ENCODE measurements around the gene PAQR8. TPM values are rescaled to one million over a fixed set of nuclear protein-coding genes. Genes with fewer than 3 reads are reported as not detected.
A peak's percentile ranks its signal among the peaks of the same experiment; 100 is the strongest.

Gene PAQR8
- total and polyA plus RNA-seq, 8 donors = 4.0 to 46.1 (median 15.7) TPM

DNA sequence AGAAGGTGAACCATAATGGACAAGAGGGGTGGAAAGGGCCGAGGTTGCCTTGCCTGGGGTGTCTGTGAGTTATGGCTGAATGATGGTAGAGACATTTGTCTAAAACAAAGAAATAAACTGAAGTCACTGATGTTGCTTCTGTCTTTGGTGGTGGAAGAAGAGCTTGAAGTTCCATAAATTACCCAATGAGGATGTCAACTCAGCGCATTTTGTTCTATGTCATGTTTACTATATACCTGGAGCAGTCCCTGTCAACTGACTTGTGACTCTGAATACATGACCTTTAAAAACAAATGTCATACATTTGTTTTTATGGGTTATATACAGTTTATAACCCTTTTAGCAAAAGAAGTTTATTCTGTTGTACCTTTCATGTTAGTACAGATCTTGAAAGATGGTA, 60.2 kb downstream of the PAQR8 start:
- H3K27me3 ChIP-seq = no peaks in the 10 kb centered on the region
- H3K9me3 ChIP-seq = no peaks in the 10 kb centered on the region
- DNase-seq = no peak
- no peak overlapping the region for H3K4me3 ChIP-seq
- peaks cover 0 to 9% (median 2%) of the 10 kb centered on the region in 4 donors for H3K36me3 ChIP-seq
- H3K27ac ChIP-seq = no peak overlapping the region
- intact Hi-C loops (cut with DNase I; ENCODE audit: low total_unique reads) = loop anchor here (10.0 kb wide), 1 partner anchor 73 kb away; no protein-coding TSS in a partner anchor
- peaks cover under 1 to 31% (median 21%) of the 10 kb centered on the region in 4 donors for H3K4me1 ChIP-seq
- 88 to 98% (median 95%) methylated on average over 2 of the region's 2 CpGs for WGBS, 5 donors
- TF ChIP-seq POLR2A (IDR thresholded peaks at IDR 0.05) (no peak), EP300 (IDR thresholded peaks at IDR 0.05) (no peak), POLR2AphosphoS5 (IDR thresholded peaks at IDR 0.05) (no peak)
- TF ChIP-seq, protein P1, sequence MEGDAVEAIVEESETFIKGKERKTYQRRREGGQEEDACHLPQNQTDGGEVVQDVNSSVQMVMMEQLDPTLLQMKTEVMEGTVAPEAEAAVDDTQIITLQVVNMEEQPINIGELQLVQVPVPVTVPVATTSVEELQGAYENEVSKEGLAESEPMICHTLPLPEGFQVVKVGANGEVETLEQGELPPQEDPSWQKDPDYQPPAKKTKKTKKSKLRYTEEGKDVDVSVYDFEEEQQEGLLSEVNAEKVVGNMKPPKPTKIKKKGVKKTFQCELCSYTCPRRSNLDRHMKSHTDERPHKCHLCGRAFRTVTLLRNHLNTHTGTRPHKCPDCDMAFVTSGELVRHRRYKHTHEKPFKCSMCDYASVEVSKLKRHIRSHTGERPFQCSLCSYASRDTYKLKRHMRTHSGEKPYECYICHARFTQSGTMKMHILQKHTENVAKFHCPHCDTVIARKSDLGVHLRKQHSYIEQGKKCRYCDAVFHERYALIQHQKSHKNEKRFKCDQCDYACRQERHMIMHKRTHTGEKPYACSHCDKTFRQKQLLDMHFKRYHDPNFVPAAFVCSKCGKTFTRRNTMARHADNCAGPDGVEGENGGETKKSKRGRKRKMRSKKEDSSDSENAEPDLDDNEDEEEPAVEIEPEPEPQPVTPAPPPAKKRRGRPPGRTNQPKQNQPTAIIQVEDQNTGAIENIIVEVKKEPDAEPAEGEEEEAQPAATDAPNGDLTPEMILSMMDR (IDR thresholded peaks at IDR 0.05) = no peak

DNA sequence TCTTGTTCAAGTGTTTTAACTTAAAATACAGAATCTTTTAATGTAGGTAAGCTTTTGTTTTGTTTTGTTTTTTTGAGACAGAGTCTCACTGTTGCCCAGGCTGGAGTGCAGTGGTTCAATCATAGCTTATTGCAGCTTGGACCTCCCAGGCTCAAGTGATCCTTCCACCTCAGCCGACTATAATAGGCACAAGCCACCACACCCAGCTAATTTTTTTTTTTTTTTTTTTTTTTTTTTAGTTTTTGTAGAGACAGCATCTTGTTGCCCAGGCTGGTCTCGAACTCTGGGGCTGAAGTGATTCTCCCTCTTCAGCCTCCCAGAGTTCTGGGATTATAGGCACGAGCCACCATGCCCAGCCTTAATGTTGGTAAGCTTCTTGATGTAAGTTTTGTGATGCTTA, 61.5 kb downstream of the PAQR8 start:
- no peaks in the 10 kb centered on the region for H3K27me3 ChIP-seq
- TF ChIP-seq POLR2AphosphoS5 (IDR thresholded peaks at IDR 0.05) (no peak), EP300 (IDR thresholded peaks at IDR 0.05) (no peak), POLR2A (IDR thresholded peaks at IDR 0.05) (no peak)
- TF ChIP-seq, protein P1 (IDR thresholded peaks at IDR 0.05) = no peak
- no peak for DNase-seq
- H3K36me3 ChIP-seq = peaks cover 0 to 12% (median 5%) of the 10 kb centered on the region in 4 donors
- 42 to 76% (median 69%) methylated on average over 3 of the region's 3 CpGs for WGBS, 5 donors
- peak overlapping the region in 4 of 5 donors; percentile 7 to 51 (median 38) for H3K27ac ChIP-seq
- peaks cover 0 to 20% (median 15%) of the 10 kb centered on the region in 4 donors for H3K4me1 ChIP-seq
- H3K4me3 ChIP-seq = no peak overlapping the region
- H3K9me3 ChIP-seq = no peaks in the 10 kb centered on the region
- intact Hi-C loops (cut with DNase I; ENCODE audit: low total_unique reads) = loop anchor here (10.0 kb wide), 1 partner anchor 71 kb away; no protein-coding TSS in a partner anchor

DNA sequence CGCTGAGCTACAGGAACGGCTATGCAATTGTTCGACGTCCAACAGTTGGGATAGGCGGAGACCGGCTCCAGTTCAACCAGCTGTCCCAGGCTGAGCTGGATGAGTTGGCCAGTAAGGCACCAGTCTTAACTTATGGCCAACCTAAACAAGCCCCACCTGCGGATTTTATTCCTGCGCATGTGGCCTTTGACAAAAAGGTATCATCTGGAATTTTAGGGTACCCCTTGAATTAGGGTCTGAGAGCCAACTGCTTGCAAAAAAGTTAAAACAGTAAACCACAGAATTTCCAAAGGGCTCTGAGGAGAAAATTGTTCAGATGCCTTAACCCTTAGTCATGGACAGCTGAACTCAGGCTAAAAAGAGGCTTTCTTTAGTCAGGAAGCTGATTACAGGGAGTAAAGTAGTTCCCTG, 62.0 kb downstream of the PAQR8 start:
- intact Hi-C loops (cut with DNase I; ENCODE audit: low total_unique reads) = loop anchor here (10.0 kb wide), 1 partner anchor 71 kb away; no protein-coding TSS in a partner anchor
- Histone ChIP-seq H3K4me3 (no peak overlapping the region), H3K9me3 (no peaks in the 10 kb centered on the region), H3K27me3 (no peaks in the 10 kb centered on the region), H3K27ac (peak overlapping the region in 4 of 5 donors; percentile 7 to 51 (median 38)), H3K36me3 (peaks cover 0 to 14% (median 5%) of the 10 kb centered on the region in 4 donors), H3K4me1 (peaks cover 0 to 20% (median 15%) of the 10 kb centered on the region in 4 donors)
- TF ChIP-seq EP300 (IDR thresholded peaks at IDR 0.05) (no peak), POLR2A (IDR thresholded peaks at IDR 0.05) (no peak), POLR2AphosphoS5 (IDR thresholded peaks at IDR 0.05) (no peak)
- TF ChIP-seq, protein P1 (IDR thresholded peaks at IDR 0.05) = no peak
- no peak for DNase-seq
- WGBS, 5 donors = 80 to 91% (median 84%) methylated on average over 8 of the region's 8 CpGs

DNA sequence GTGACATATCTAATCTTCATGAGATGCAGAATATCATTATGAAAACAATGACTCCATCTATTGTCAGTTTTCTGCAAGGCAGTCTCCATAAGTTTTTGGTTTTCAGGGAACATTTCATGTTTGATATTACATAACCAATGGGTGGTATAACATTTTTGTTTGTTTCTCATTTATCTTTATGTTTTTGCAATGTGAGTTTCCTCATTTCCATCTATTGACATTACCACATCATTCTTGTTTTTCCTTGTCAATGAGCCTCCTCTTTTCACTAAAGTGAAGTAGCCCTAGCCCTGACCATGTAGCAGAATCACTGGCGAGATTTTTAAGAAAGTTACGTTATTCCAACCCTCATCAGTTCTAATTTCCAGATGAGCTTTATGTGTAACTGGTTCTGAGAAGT, 62.6 kb downstream of the PAQR8 start:
- DNase-seq = no peak
- H3K4me3 ChIP-seq = no peak overlapping the region
- H3K4me1 ChIP-seq = peaks cover 0 to 16% (median 12%) of the 10 kb centered on the region in 4 donors
- H3K9me3 ChIP-seq = no peaks in the 10 kb centered on the region
- 84 to 97% (median 91%) methylated on average over 2 of the region's 2 CpGs for WGBS, 5 donors
- TF ChIP-seq POLR2AphosphoS5 (IDR thresholded peaks at IDR 0.05) (no peak), POLR2A (IDR thresholded peaks at IDR 0.05) (no peak), EP300 (IDR thresholded peaks at IDR 0.05) (no peak)
- TF ChIP-seq, protein P1 (IDR thresholded peaks at IDR 0.05) = no peak
- no peaks in the 10 kb centered on the region for H3K27me3 ChIP-seq
- H3K27ac ChIP-seq = peak overlapping the region in 2 of 5 donors; percentile 50 to 51
- intact Hi-C loops (cut with DNase I; ENCODE audit: low total_unique reads) = loop anchor here (10.0 kb wide), 1 partner anchor 70 kb away; no protein-coding TSS in a partner anchor
- H3K36me3 ChIP-seq = peaks cover 0 to 14% (median 5%) of the 10 kb centered on the region in 4 donors
